HG03108 (cell line): ENCODE data around the gene RUNX1.

ENCODE experiments used
- ATAC-seq: cut with Tn5 transposase; IDR thresholded peaks from one replicate; pipeline ENCODE4 v1.9.1; 2021; ENCODE audit warnings: moderate library complexity; ENCODE audit not compliant: unreplicated experiment

The RUNX1 gene

GRCh38 chr21:34930971-34931370 is 118.1 kb downstream of the RUNX1 start:
- no peak for ATAC-seq

GRCh38 chr21:34928637-34929036 is 120.5 kb downstream of the RUNX1 start:
- ATAC-seq: no peak

GRCh38 chr21:34927992-34928391 is 121.1 kb downstream of the RUNX1 start:
- no peak for ATAC-seq

GRCh38 chr21:34926803-34927467 is 122.2 kb downstream of the RUNX1 start:
- no peak for ATAC-seq

GRCh38 chr21:34925597-34925996 is 123.5 kb downstream of the RUNX1 start:
- ATAC-seq: no peak

GRCh38 chr21:34924771-34925419 is 124.2 kb downstream of the RUNX1 start:
- ATAC-seq: no peak

GRCh38 chr21:34924194-34924593 is 124.9 kb downstream of the RUNX1 start:
- ATAC-seq: no peak

- ATAC-seq: no peak
Measured at GRCh38 chr21:34923626-34924025, 125.5 kb downstream of the RUNX1 start.

GRCh38 chr21:34923202-34923601 is 125.9 kb downstream of the RUNX1 start:
- ATAC-seq: no peak

GRCh38 chr21:34922479-34922878 is 126.6 kb downstream of the RUNX1 start:
- ATAC-seq: no peak

GRCh38 chr21:34921151-34921550 is 128.0 kb downstream of the RUNX1 start:
- ATAC-seq: no peak

GRCh38 chr21:34919406-34919805 is 129.7 kb downstream of the RUNX1 start:
- ATAC-seq: no peak

GRCh38 chr21:34916446-34916845 is 132.7 kb downstream of the RUNX1 start:
- no peak for ATAC-seq

GRCh38 chr21:34915364-34915841 is 133.7 kb downstream of the RUNX1 start:
- ATAC-seq: no peak

GRCh38 chr21:34914239-34914638 is 134.9 kb downstream of the RUNX1 start:
- no peak for ATAC-seq

- ATAC-seq: no peak
Measured at GRCh38 chr21:34913811-34914210, 135.3 kb downstream of the RUNX1 start.

- no peak for ATAC-seq
Measured at GRCh38 chr21:34912022-34912945, 136.8 kb downstream of the RUNX1 start.

GRCh38 chr21:34911360-34911759 is 137.7 kb downstream of the RUNX1 start:
- ATAC-seq: no peak

GRCh38 chr21:34910396-34910795 is 138.7 kb downstream of the RUNX1 start:
- no peak for ATAC-seq

GRCh38 chr21:34909492-34910292 is 139.4 kb downstream of the RUNX1 start:
- ATAC-seq: no peak
